HEK293 (cell line): Measurements from ENCODE around the gene ANKRD33.

Source experiments
- YY1 ChIP-seq: fragments of 450-650 bp; formaldehyde crosslinking; IDR thresholded peaks from 2 replicates; pipeline ENCODE4 v1.5.1; 2018; ENCODE audit warnings: missing biosample characterization, missing genetic modification characterization
- TF ChIP-seq, protein P1 (sequence below): fragments of 450-650 bp; formaldehyde crosslinking; IDR thresholded peaks from 2 replicates; pipeline ENCODE4 v1.5.1; 2016; ENCODE audit warnings: missing biosample characterization, missing genetic modification characterization

DNA sequence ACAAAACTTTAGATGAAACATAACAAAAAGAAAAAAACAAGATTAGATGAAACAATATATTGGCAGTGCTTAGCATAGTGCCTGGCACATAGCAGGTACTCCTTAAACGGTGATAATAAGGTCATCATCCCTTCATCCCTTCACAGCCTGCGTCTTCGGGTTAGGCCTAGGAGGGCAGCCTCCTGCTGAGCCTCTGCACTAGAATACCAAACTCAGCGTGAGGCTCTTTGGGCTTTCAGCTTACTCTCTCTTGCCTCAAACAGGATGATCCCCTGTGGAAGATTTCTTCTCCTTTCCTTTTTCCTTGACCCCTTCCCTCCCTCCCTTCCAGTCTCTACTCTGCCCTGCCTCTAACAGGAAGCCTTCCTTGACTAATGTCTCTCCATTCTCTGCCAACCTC lies 25.0 kb upstream of the ANKRD33 start:
- TF ChIP-seq YY1 (tag by site-specific recombination) = no peak
- TF ChIP-seq, protein P1, sequence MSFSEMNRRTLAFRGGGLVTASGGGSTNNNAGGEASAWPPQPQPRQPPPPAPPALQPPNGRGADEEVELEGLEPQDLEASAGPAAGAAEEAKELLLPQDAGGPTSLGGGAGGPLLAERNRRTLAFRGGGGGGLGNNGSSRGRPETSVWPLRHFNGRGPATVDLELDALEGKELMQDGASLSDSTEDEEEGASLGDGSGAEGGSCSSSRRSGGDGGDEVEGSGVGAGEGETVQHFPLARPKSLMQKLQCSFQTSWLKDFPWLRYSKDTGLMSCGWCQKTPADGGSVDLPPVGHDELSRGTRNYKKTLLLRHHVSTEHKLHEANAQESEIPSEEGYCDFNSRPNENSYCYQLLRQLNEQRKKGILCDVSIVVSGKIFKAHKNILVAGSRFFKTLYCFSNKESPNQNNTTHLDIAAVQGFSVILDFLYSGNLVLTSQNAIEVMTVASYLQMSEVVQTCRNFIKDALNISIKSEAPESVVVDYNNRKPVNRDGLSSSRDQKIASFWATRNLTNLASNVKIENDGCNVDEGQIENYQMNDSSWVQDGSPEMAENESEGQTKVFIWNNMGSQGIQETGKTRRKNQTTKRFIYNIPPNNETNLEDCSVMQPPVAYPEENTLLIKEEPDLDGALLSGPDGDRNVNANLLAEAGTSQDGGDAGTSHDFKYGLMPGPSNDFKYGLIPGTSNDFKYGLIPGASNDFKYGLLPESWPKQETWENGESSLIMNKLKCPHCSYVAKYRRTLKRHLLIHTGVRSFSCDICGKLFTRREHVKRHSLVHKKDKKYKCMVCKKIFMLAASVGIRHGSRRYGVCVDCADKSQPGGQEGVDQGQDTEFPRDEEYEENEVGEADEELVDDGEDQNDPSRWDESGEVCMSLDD (tag by site-specific recombination) = no peak
